ENCODE results near the gene MRPL20. TPM values are rescaled to one million over a fixed set of nuclear protein-coding genes. Genes with fewer than 3 reads are reported as not detected.
"Not testable (repeated sequence)": the region's sequence is repeated elsewhere in the genome, so short reads cannot be mapped to it uniquely, and the experiment has no call there.

MRPL20 gene
- polyA plus RNA-seq, 1 donor from 2014 or later, result 204 TPM

- H3K9me2 ChIP-seq (ENCODE audit: insufficient read depth, low read length); H3K9me3 ChIP-seq (ENCODE audit: low read length); H3K4me2 ChIP-seq (ENCODE audit: low read length); H3F3A ChIP-seq (ENCODE audit: insufficient read depth, low read length, poor library complexity, severe bottlenecking); H2AFZ ChIP-seq (ENCODE audit: low read depth, low read length); H3K9ac ChIP-seq (ENCODE audit: low read length); H3K27ac ChIP-seq (ENCODE audit: low read length); H3K27me3 ChIP-seq (ENCODE audit: insufficient read depth, low read depth, low read length); H3K79me2 ChIP-seq (replicated peaks; ENCODE audit: insufficient read depth, low read length); H4K20me1 ChIP-seq (ENCODE audit: insufficient read depth); H3K36me3 ChIP-seq (ENCODE audit: insufficient read depth, low read length); H3K4me3 ChIP-seq (ENCODE audit: low read length): not testable (repeated sequence)
Measured at GRCh38 chr1:1417825-1418463, 10.9 kb upstream of the MRPL20 start.

GRCh38 chr1:1417396-1417795, 10.3 kb upstream of the MRPL20 start:
- not testable (repeated sequence) for H3K36me3 ChIP-seq (ENCODE audit: insufficient read depth, low read length); H3K4me2 ChIP-seq (ENCODE audit: low read length); H3K79me2 ChIP-seq (replicated peaks; ENCODE audit: insufficient read depth, low read length); H3K27me3 ChIP-seq (ENCODE audit: insufficient read depth, low read depth, low read length); H3F3A ChIP-seq (ENCODE audit: insufficient read depth, low read length, poor library complexity, severe bottlenecking); H3K9me2 ChIP-seq (ENCODE audit: insufficient read depth, low read length); H3K9me3 ChIP-seq (ENCODE audit: low read length); H3K4me3 ChIP-seq (ENCODE audit: low read length); H2AFZ ChIP-seq (ENCODE audit: low read depth, low read length); H3K27ac ChIP-seq (ENCODE audit: low read length); H3K9ac ChIP-seq (ENCODE audit: low read length); H4K20me1 ChIP-seq (ENCODE audit: insufficient read depth)

- Histone ChIP-seq H3K4me2 (ENCODE audit: low read length) (no peak overlapping the region), H3K27ac (ENCODE audit: low read length) (no peak overlapping the region)
Measured at GRCh38 chr1:1415751-1416150, 8.7 kb upstream of the MRPL20 start.

GRCh38 chr1:1412311-1412902, 5.3 kb upstream of the MRPL20 start:
- H3K4me3 ChIP-seq (ENCODE audit: low read length); H3K36me3 ChIP-seq (ENCODE audit: insufficient read depth, low read length); H3K9me2 ChIP-seq (ENCODE audit: insufficient read depth, low read length); H4K20me1 ChIP-seq (ENCODE audit: insufficient read depth); H3F3A ChIP-seq (ENCODE audit: insufficient read depth, low read length, poor library complexity, severe bottlenecking); H2AFZ ChIP-seq (ENCODE audit: low read depth, low read length); H3K9me3 ChIP-seq (ENCODE audit: low read length); H3K27ac ChIP-seq (ENCODE audit: low read length); H3K9ac ChIP-seq (ENCODE audit: low read length); H3K27me3 ChIP-seq (ENCODE audit: insufficient read depth, low read depth, low read length); H3K4me2 ChIP-seq (ENCODE audit: low read length): not testable (repeated sequence)
- H3K79me2 ChIP-seq (replicated peaks; ENCODE audit: insufficient read depth, low read length), result peaks cover 12% of the 10 kb centered on the region

More at GRCh38 chr1:1415751-1416150, 8.7 kb upstream of the MRPL20 start:
- no peaks in the 10 kb centered on the region for H3F3A ChIP-seq (ENCODE audit: insufficient read depth, low read length, poor library complexity, severe bottlenecking)
- no peak overlapping the region for H3K9ac ChIP-seq (ENCODE audit: low read length)
- no peak overlapping the region for H2AFZ ChIP-seq (ENCODE audit: low read depth, low read length)
- no peaks in the 10 kb centered on the region for H4K20me1 ChIP-seq (ENCODE audit: insufficient read depth)
- H3K36me3 ChIP-seq (ENCODE audit: insufficient read depth, low read length), result no peaks in the 10 kb centered on the region
- no peak for TF ChIP-seq POLR2AphosphoS5 (IDR thresholded peaks at IDR 0.05)
- TF ChIP-seq REST (IDR thresholded peaks at IDR 0.05; ENCODE audit: borderline replicate concordance), result no peak
- TF ChIP-seq CTCF (IDR thresholded peaks at IDR 0.05; ENCODE audit: poor library complexity, severe bottlenecking), result no peak
- no peak for TF ChIP-seq MXI1 (conservative IDR thresholded peaks at IDR 0.05; ENCODE audit: poor library complexity, severe bottlenecking)
- TF ChIP-seq EZH2 (IDR thresholded peaks at IDR 0.05; ENCODE audit: borderline replicate concordance, insufficient read depth, low read length, poor library complexity, severe bottlenecking), result no peak
- TF ChIP-seq SMC3 (conservative IDR thresholded peaks at IDR 0.05; ENCODE audit: poor library complexity), result no peak
- no peak for TF ChIP-seq TAF1 (IDR thresholded peaks at IDR 0.05; ENCODE audit: low read depth)
- no peak for TF ChIP-seq RAD21 (conservative IDR thresholded peaks at IDR 0.05)
- TF ChIP-seq EP300 (conservative IDR thresholded peaks at IDR 0.05; ENCODE audit: poor library complexity, severe bottlenecking), result no peak
- no peak overlapping the region for H3K4me3 ChIP-seq (ENCODE audit: low read length)
- no peaks in the 10 kb centered on the region for H3K9me3 ChIP-seq (ENCODE audit: low read length)
- no peaks in the 10 kb centered on the region for H3K9me2 ChIP-seq (ENCODE audit: insufficient read depth, low read length)
- no peaks in the 10 kb centered on the region for H3K27me3 ChIP-seq (ENCODE audit: insufficient read depth, low read depth, low read length)
- H3K79me2 ChIP-seq (replicated peaks; ENCODE audit: insufficient read depth, low read length), result no peaks in the 10 kb centered on the region

Measured in neural cell (in vitro differentiated cells).